Islet precursor cell (in vitro differentiated cells): ENCODE data around the gene MTCL1.

Experiments used
- DNase-seq: peaks from one replicate; pipeline ENCODE4 v3.0.0-alpha.2; 2018

The MTCL1 gene

GRCh38 chr18:8794934-8795280 lies 89.6 kb downstream of the MTCL1 start:
- DNase-seq, result no peak

GRCh38 chr18:8795586-8796325 lies 90.4 kb downstream of the MTCL1 start:
- DNase-seq, result peak; percentile 37

- peak; percentile 34 for DNase-seq
These were observed 91.8 kb downstream of the MTCL1 start for GRCh38 chr18:8797206-8797605.

GRCh38 chr18:8799001-8799400 lies 93.6 kb downstream of the MTCL1 start:
- DNase-seq, result no peak

GRCh38 chr18:8799596-8800441 lies 94.5 kb downstream of the MTCL1 start:
- peak; percentile 76 for DNase-seq

- peak; percentile 91 for DNase-seq
These were observed 95.1 kb downstream of the MTCL1 start for GRCh38 chr18:8800445-8800844.

- DNase-seq, result peak; percentile 75
These were observed 95.5 kb downstream of the MTCL1 start for GRCh38 chr18:8800876-8801262.

GRCh38 chr18:8801263-8801901 lies 96.0 kb downstream of the MTCL1 start:
- DNase-seq, result peak; percentile 60

GRCh38 chr18:8802017-8802672 lies 96.8 kb downstream of the MTCL1 start:
- DNase-seq, result no peak

- no peak for DNase-seq
These were observed 97.9 kb downstream of the MTCL1 start for GRCh38 chr18:8803063-8803795.

GRCh38 chr18:8803957-8804356 lies 98.6 kb downstream of the MTCL1 start:
- DNase-seq, result no peak

GRCh38 chr18:8805552-8805951 lies 100.2 kb downstream of the MTCL1 start:
- DNase-seq, result no peak

- no peak for DNase-seq
These were observed 100.9 kb downstream of the MTCL1 start for GRCh38 chr18:8806100-8806797.

GRCh38 chr18:8806798-8807487 lies 101.6 kb downstream of the MTCL1 start:
- DNase-seq, result no peak

GRCh38 chr18:8807488-8807805 lies 102.1 kb downstream of the MTCL1 start:
- no peak for DNase-seq

- no peak for DNase-seq
These were observed 102.6 kb downstream of the MTCL1 start for GRCh38 chr18:8808001-8808400.

- no peak for DNase-seq
These were observed 104.2 kb downstream of the MTCL1 start for GRCh38 chr18:8809514-8809913.

GRCh38 chr18:8810157-8810556 lies 104.8 kb downstream of the MTCL1 start:
- no peak for DNase-seq

- DNase-seq, result no peak
These were observed 105.8 kb downstream of the MTCL1 start for GRCh38 chr18:8811115-8811514.

GRCh38 chr18:8812631-8813030 lies 107.3 kb downstream of the MTCL1 start:
- no peak for DNase-seq

GRCh38 chr18:8813611-8814010 lies 108.3 kb downstream of the MTCL1 start:
- DNase-seq, result no peak
